Stimulated activated CD4-positive, alpha-beta T cell treated with anti-CD3 and anti-CD28 coated beads, Interleukin-2, amount 100 ng/mL, for 24 hours (primary cell): ENCODE results near the gene SLC30A5.
"Not testable (repeated sequence)": the region's sequence is repeated elsewhere in the genome, so short reads cannot be mapped to it uniquely, and the experiment has no call there.

Experiments used
- DNase-seq, 2 donors: peaks; one replicate each; pipeline ENCODE4 v3.0.0-alpha.2; 2020

Gene SLC30A5

GRCh38 chr5:69093771-69094482 is at the start of gene SLC30A5:
SLC30A5 (plus strand) TSS chr5:69094014; CDS start chr5:69094256, 242 bp downstream.
- peak; percentile 97 to 98 for DNase-seq

- DNase-seq, result not testable (repeated sequence)
Measured at GRCh38 chr5:69045213-69045612, 48.6 kb upstream of the SLC30A5 start.

- DNase-seq, result no peak
Measured at GRCh38 chr5:69046375-69046957, 47.3 kb upstream of the SLC30A5 start.

GRCh38 chr5:69048230-69048629 is 45.6 kb upstream of the SLC30A5 start:
- no peak for DNase-seq

- DNase-seq, result no peak
Measured at GRCh38 chr5:69049151-69049550, 44.7 kb upstream of the SLC30A5 start.

- DNase-seq, result no peak
Measured at GRCh38 chr5:69049796-69050195, 44.0 kb upstream of the SLC30A5 start.

- no peak for DNase-seq
Measured at GRCh38 chr5:69050214-69050613, 43.6 kb upstream of the SLC30A5 start.

- DNase-seq, result no peak
Measured at GRCh38 chr5:69052181-69052580, 41.6 kb upstream of the SLC30A5 start.

GRCh38 chr5:69074664-69075521 is 18.9 kb upstream of the SLC30A5 start:
- DNase-seq, result no peak

GRCh38 chr5:69075522-69076179 is 18.2 kb upstream of the SLC30A5 start:
- no peak for DNase-seq

- DNase-seq, result no peak
Measured at GRCh38 chr5:69078921-69079540, 14.8 kb upstream of the SLC30A5 start.

GRCh38 chr5:69079556-69079955 is 14.3 kb upstream of the SLC30A5 start:
- DNase-seq, result no peak

GRCh38 chr5:69083412-69083811 is 10.4 kb upstream of the SLC30A5 start:
- no peak for DNase-seq

- no peak for DNase-seq
Measured at GRCh38 chr5:69084195-69084594, 9.6 kb upstream of the SLC30A5 start.

GRCh38 chr5:69084903-69085302 is 8.9 kb upstream of the SLC30A5 start:
- DNase-seq, result no peak

GRCh38 chr5:69086206-69086605 is 7.6 kb upstream of the SLC30A5 start:
- DNase-seq, result no peak

- DNase-seq, result not testable (repeated sequence)
Measured at GRCh38 chr5:69088006-69088405, 5.8 kb upstream of the SLC30A5 start.

GRCh38 chr5:69090158-69090557 is 3.7 kb upstream of the SLC30A5 start:
- no peak for DNase-seq

GRCh38 chr5:69091771-69092170 is 2.0 kb upstream of the SLC30A5 start:
- no peak for DNase-seq

GRCh38 chr5:69092969-69093368 is 845 bp upstream of the SLC30A5 start:
- DNase-seq, result no peak

GRCh38 chr5:69099302-69099701 is 5.5 kb downstream of the SLC30A5 start:
- no peak for DNase-seq

GRCh38 chr5:69103521-69103920 is 9.7 kb downstream of the SLC30A5 start:
- no peak for DNase-seq
